ENCODE measurements around the gene PLEKHJ1.

Gene PLEKHJ1

GRCh38 chr19:2228157-2229030 lies 7.7 kb downstream of the PLEKHJ1 start:
- TF ChIP-seq CTCF (conservative IDR thresholded peaks at IDR 0.05; ENCODE audit: low read depth, low read length): no peak
- no peak for DNase-seq (ENCODE audit: low read depth)
- no peak overlapping the region for H3K4me3 ChIP-seq (ENCODE audit: low read depth, low read length)

- no peak for DNase-seq (ENCODE audit: low read depth)
- TF ChIP-seq CTCF (conservative IDR thresholded peaks at IDR 0.05; ENCODE audit: low read depth, low read length): no peak
- H3K4me3 ChIP-seq (ENCODE audit: low read depth, low read length): no peak overlapping the region
These were observed 8.5 kb downstream of the PLEKHJ1 start for GRCh38 chr19:2227415-2228156.

GRCh38 chr19:2226840-2227360 lies 9.2 kb downstream of the PLEKHJ1 start:
- no peak for TF ChIP-seq CTCF (conservative IDR thresholded peaks at IDR 0.05; ENCODE audit: low read depth, low read length)
- no peak for DNase-seq (ENCODE audit: low read depth)
- no peak overlapping the region for H3K4me3 ChIP-seq (ENCODE audit: low read depth, low read length)

GRCh38 chr19:2226051-2226839 lies 9.9 kb downstream of the PLEKHJ1 start:
- no peak overlapping the region for H3K4me3 ChIP-seq (ENCODE audit: low read depth, low read length)
- no peak for DNase-seq (ENCODE audit: low read depth)
- TF ChIP-seq CTCF (conservative IDR thresholded peaks at IDR 0.05; ENCODE audit: low read depth, low read length): no peak

- no peak for DNase-seq (ENCODE audit: low read depth)
- no peak overlapping the region for H3K4me3 ChIP-seq (ENCODE audit: low read depth, low read length)
- no peak for TF ChIP-seq CTCF (conservative IDR thresholded peaks at IDR 0.05; ENCODE audit: low read depth, low read length)
These were observed 10.6 kb downstream of the PLEKHJ1 start for GRCh38 chr19:2225415-2226050.

GRCh38 chr19:2224754-2225349 lies 11.3 kb downstream of the PLEKHJ1 start:
- TF ChIP-seq CTCF (conservative IDR thresholded peaks at IDR 0.05; ENCODE audit: low read depth, low read length): no peak
- no peak overlapping the region for H3K4me3 ChIP-seq (ENCODE audit: low read depth, low read length)

More at GRCh38 chr19:2224754-2225349, 11.3 kb downstream of the PLEKHJ1 start:
- DNase-seq (ENCODE audit: low read depth): no peak

All from choroid plexus epithelial cell (primary cell).